NCI-H345 treated with DMSO at 0.1 percent for 48 hours (cell line): ENCODE data around the gene GALNT17.
"Not testable (repeated sequence)": the region's sequence is repeated elsewhere in the genome, so short reads cannot be mapped to it uniquely, and the experiment has no call there.

Experiments used
- DNase-seq: peaks from one replicate; lab custom pipeline; 2025; ENCODE audit not compliant: unreplicated experiment; lab: John Stamatoyannopoulos, UW

The GALNT17 gene

GRCh38 chr7:71612911-71613310 lies 481.0 kb downstream of the GALNT17 start:
- no peak for DNase-seq

DNA sequence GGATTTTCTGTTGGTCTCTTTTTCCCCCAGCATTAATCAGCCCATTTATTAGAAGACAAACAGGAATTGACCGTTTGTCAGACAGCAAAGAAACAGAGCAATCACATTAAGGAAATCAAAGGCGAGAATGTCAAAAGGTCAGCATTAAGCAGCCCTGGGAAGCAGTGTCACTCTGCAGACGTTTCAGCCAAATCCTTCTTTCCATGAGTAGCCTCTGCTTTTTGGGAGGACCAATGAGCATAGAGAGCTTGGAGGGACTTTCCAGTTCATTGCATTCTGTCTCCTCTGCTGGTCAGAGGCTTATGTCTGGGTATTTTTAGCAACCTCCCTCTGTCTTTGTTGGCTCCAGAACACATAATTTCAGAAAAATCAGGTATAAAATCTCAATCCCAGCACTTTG lies 481.4 kb downstream of the GALNT17 start:
- no peak for DNase-seq

DNA sequence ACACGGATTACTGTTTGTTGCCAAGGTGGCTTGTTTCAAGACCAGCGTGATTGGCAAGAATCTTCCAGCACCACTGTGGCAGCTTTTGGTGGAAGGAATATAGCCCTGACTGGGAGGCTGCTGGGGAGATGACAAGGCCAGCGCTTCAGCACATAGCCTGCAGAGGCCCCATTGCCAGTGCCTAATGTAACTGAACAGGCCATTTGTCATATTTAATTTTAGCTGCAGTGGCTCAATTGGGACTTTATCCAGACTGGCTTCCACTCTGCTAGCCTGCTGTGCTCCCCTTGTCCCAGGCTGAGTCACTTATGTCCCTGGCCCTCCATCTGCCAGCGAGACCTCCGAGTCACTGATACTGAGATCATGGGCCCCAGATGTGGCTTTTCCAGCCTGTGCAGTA lies 483.1 kb downstream of the GALNT17 start:
- no peak for DNase-seq

GRCh38 chr7:71616217-71616616 lies 484.3 kb downstream of the GALNT17 start:
- no peak for DNase-seq

DNA sequence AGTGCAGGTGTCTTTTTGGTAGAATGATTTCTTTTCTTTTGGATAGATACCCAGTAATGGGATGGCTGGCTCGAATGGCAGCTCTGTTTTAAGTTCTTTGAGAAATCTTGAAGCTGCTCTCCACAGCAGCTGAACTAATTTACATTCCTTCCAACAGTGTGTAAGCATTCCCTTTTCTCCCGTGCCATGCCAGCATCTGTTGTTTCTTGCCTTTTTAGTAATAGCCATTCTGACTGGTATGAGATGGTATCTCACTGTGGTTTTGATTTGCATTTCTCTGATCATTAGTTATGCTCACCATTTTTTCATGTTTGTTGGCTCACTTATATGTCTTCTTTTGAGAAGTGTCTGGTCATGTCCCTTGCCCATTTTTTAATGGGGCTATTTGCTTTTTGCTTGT lies 486.3 kb downstream of the GALNT17 start:
- no peak for DNase-seq

GRCh38 chr7:71625545-71625944 lies 493.6 kb downstream of the GALNT17 start:
- DNase-seq, result no peak

- DNase-seq, result no peak
Measured at GRCh38 chr7:71626206-71626605, 494.3 kb downstream of the GALNT17 start.

DNA sequence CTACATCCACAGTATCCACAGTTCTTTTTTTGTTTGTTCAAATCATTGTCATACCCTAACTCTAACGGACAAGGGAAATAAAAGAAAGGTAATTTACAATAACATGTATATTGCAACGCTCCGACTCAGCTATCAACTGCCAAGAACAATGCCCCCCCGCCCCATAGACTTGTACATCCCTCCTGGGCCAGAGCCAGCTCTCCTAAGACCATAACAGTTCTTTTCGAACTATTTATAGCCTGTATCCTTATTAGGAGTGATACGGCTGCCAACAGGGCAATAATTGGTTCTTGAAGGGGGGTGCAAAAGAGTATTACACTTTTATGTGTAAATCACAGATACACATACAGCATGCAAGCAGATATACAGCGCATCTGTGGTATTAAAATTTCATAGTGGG lies 495.7 kb downstream of the GALNT17 start:
- DNase-seq, result no peak

DNA sequence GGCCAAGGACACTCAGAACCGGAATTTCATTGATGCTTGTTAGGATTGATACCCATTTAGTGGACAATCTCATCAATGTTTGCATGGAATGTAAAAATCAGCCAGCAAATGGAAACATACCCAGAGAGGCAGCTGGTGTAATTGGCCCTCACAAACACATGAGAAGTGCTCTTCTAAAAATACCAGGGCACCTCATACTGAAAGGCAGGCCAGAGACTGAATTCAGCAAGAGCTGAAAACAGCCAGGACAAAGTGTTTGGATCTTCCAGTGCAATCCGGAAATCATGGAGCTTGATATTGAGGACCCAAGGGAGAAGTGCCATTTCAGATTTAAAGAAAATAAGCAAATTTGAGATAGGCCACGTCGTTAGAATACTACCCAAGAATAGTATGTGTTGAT lies 498.6 kb downstream of the GALNT17 start:
- DNase-seq, result no peak

DNA sequence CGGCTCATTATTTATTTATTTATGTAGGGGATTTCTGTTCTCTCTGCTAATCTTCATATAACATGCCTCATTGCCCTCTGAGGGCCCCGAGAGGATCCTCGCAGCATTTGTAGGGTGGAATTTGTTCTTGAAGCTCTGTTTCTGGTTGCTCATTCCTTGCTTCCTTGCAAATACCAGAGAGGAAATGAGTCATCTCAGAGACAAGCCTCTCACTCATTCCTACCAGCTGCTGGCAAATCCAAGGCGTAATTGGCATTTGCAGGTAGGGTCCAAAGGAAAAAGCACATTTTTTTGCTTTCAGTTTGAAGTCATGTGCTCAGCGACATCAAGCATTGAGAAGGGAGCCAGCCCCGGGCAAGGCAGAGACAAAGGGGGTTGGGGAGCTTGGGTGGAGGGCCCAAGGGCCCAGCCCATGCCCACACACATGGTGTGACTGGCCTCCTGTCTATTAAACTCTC lies 501.6 kb downstream of the GALNT17 start:
- DNase-seq, result no peak

GRCh38 chr7:71635849-71636248 lies 503.9 kb downstream of the GALNT17 start:
- not testable (repeated sequence) for DNase-seq

DNA sequence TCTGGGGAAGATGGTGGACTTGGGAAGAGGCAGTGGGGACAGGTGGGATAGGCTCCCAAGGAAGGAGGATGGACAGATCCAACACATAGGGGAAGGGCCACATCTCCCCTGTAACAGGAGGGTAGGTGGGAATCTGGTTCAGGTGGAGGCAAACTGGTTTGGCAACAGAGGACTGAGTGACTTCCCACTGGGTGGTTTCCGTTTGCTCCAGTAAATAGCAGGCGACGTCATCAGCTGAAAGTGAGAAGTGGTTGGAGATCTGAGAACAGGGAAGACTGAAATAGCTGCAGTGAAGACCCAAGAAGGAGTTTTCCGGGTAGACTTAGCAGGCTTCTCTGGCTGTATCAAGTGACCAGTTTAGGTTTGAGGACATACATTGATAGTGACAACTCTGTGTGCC lies 504.4 kb downstream of the GALNT17 start:
- DNase-seq, result no peak

DNA sequence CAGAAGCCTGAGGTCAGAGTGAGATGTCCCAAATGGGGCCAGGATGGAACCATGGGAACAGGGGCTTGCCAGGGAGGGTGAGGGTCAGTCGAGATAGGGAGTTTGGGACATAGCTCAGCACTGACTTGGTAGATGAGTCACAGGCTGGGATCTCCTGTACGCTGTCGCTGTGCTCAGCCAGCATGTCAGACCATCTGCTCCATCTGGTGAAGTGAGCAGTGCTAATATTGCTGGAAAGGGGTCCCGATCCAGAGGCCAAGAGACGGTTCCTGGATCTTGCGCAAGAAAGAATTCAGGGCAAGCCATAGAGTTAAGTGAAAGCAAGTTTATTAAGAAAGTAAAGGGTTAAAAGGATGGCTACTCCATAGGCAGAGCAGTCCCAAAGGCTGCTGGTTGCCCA lies 505.6 kb downstream of the GALNT17 start:
- DNase-seq, result no peak

DNA sequence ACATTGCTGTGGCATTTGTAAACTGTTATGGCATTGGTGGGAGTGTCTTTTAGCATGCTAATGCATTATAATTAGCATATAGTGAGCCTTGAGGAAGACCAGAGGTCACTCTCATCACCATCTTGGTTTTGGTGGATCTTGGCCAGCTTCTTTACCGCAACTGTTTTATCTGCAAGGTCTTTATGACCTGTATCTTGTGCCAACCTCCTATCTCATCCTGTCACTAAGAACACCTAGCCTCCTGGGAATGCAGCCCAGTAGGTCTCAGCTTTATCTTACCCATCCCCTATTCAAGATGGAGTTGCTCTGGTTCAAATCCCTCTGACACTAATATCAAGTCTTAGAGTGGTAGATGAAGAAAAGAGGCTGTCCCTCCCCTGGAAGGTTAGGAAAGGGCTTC lies 506.2 kb downstream of the GALNT17 start:
- DNase-seq, result no peak

DNA sequence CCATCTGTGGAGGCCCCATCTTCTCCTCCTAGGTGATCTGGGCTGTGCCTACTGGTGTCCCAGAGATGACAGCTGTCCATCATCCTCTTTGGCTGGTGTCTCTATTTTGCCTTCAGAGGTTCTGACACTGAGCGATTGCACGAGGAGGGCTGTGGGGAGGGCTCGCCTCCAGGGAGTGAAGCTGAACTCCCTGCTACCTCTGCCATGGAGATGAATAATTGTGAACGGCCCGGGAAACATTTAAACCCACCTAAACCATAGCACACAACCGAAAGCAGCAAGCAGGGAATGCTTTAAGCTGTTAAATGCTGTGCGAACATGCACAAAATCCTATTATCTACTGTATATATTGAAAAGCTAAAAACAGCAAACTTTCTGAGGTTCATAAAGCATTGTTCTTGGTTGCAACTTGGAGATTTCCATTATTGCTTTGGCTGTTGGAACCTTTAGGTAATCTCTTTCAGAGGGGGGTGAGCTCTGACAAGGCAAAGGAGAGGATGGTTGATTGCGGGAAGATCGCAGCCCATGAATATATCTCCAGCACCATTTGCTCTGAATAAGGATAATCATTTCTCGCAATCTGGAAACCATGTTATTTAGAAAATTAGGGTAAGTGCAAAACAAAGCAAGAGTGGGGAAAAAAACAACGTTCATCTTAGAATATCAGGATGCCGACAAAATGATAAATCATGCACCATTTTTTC lies 507.6 kb downstream of the GALNT17 start:
- no peak for DNase-seq

- DNase-seq, result not testable (repeated sequence)
Measured at GRCh38 chr7:71643031-71643430, 511.1 kb downstream of the GALNT17 start.

DNA sequence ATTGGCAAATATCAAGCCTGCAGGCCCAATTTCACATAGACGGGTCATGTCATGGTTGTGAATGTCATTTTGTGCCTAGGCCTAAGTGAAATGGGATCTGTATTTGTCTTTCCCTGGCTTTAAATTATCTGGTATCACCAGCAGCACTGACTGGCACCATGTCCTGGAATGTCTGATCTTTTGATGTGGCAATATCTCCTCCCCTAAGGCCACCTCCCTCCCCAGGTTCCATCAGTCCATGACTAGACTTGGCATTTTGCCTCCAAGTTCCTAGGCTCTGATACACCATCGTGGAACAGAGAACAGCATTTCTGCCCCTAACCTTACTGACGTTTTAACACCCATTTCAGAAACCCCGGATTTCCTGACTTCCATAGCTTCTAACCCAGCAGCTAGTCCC lies 513.9 kb downstream of the GALNT17 start:
- no peak for DNase-seq

- no peak for DNase-seq
Measured at GRCh38 chr7:71649812-71650211, 517.9 kb downstream of the GALNT17 start.

GRCh38 chr7:71650653-71651337 lies 518.9 kb downstream of the GALNT17 start:
- no peak for DNase-seq

DNA sequence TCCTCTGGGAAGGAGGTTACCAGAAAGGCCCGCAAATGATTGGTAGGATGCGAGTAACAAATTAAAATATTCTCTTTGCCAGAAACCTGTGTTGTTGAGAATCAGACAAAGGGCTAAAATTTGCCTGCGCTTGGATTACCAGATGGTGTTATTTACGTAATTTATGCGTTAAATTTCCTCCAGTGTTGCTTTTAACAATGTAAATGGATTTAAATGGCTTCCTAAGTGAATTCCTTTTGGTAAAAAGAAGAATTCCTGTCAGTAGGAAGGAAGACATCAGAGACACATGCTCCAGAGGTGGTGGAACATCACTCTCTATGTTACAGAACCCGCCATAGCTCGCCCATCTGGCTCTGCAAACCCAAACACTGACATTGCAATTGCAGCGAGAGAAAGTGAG lies 520.6 kb downstream of the GALNT17 start:
- no peak for DNase-seq

- DNase-seq, result no peak
Measured at GRCh38 chr7:71657386-71657785, 525.4 kb downstream of the GALNT17 start.

GRCh38 chr7:71659622-71660021 lies 527.7 kb downstream of the GALNT17 start:
- no peak for DNase-seq
